Gastroesophageal sphincter (tissue), 3 donors: ENCODE measurements around the gene TCP11.

Source experiments
- EP300 ChIP-seq: sonication (generic); formaldehyde crosslinking; IDR thresholded peaks from one replicate; pipeline ENCODE4 v1.6.1; 2017; ENCODE audit warnings: antibody characterized with exemption, mild to moderate bottlenecking
- POLR2A ChIP-seq, 2 donors: fragments of 450-650 bp; IDR thresholded peaks; one replicate each; pipeline ENCODE4 v1.6.1; 2017; ENCODE audit warnings: antibody characterized with exemption in 2 of 2, mild to moderate bottlenecking in 2 of 2, moderate library complexity in 1 of 2
- POLR2AphosphoS5 ChIP-seq: sonication (generic); formaldehyde crosslinking; IDR thresholded peaks from one replicate; pipeline ENCODE4 v1.6.1; 2017; ENCODE audit warnings: antibody characterized with exemption
- TF ChIP-seq, protein P1 (sequence below), 4 experiments: fragments of 200-600 bp in 2 of 4; fragments of 450-650 bp in 2 of 4; sonication (generic) in 1 of 4; IDR thresholded peaks; one replicate each; pipeline ENCODE4 v1.5.1; 2017 to 2019; ENCODE audit warnings: antibody characterized with exemption in 4 of 4, mild to moderate bottlenecking in 2 of 4, moderate library complexity in 2 of 4

DNA sequence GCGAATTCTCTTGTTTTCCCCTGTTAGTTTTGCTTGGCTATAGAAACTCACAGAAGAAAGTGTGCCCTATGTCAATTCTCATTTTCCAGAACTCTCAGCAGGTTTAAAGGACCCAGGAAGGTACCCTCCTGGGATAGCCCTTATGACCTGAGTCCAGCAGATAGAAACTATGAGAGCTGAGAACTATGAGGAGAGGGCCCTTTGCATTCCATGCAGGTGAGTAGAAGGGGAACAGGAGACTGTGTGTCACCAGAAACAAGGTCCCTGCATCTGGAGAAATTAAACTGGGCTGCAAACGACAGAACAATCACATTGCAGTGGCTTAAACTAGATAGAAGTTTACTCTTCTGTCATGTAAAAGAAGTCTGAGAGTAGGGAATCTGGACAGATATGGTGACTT lies 36.9 kb upstream of the TCP11 start:
- TF ChIP-seq, protein P1, sequence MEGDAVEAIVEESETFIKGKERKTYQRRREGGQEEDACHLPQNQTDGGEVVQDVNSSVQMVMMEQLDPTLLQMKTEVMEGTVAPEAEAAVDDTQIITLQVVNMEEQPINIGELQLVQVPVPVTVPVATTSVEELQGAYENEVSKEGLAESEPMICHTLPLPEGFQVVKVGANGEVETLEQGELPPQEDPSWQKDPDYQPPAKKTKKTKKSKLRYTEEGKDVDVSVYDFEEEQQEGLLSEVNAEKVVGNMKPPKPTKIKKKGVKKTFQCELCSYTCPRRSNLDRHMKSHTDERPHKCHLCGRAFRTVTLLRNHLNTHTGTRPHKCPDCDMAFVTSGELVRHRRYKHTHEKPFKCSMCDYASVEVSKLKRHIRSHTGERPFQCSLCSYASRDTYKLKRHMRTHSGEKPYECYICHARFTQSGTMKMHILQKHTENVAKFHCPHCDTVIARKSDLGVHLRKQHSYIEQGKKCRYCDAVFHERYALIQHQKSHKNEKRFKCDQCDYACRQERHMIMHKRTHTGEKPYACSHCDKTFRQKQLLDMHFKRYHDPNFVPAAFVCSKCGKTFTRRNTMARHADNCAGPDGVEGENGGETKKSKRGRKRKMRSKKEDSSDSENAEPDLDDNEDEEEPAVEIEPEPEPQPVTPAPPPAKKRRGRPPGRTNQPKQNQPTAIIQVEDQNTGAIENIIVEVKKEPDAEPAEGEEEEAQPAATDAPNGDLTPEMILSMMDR (IDR thresholded peaks at IDR 0.05): no peak
- no peak for TF ChIP-seq POLR2A (IDR thresholded peaks at IDR 0.05)
- no peak for TF ChIP-seq EP300
- TF ChIP-seq POLR2AphosphoS5: no peak
